HCEC 1CT (cell line): Measurements from ENCODE around the gene MCCC1.
"Not testable (repeated sequence)": the region's sequence is repeated elsewhere in the genome, so short reads cannot be mapped to it uniquely, and the experiment has no call there.

Experiments used
- DNase-seq: peaks from one replicate; pipeline ENCODE4 v3.0.0-alpha.2; 2017

Gene MCCC1

DNA sequence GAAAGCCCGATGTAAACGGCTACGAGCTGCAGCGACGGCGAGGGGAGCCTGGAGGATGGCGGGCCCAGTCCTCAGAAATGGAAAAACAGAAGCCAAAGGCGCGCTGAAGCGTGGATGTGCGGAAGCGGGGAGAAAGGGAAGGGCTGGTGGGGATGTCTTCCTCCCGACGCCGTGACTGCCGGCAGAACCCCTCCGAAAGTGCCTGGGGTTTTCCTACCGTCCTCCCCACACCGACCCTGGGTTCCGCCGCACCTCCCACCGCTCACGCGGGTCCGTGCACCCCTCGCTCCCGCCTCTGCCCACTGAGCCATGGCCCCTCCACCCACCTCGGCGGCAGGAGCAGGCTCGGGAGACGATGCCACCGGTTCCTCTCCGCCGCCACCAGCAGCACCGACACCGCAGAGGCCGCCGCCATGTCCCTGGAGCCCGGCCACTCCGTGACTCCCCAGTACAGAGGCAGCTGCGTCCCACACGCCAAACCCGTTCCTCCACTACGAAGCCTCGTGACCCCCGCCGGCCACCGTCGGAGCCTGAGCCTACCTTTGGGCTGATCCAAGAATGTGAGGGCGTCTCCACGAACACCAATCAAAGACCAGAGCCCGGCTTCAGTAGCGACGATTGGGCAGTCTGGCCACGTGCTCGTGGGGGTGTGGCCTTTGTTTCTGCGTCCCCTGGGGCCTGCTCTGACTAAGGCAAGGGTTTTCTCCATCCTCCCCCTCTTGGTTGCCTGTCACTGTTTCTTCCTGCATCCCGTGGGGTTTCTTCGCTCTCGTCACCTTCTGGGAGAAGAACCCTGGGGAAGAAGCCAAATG is at the start of gene MCCC1:
Gene MCCC1, minus strand, starts transcription at position 471 of the 812 bp plus-strand sequence. Its CDS starts 56 bp downstream, at position 415.
- DNase-seq: peak; percentile 99

DNA sequence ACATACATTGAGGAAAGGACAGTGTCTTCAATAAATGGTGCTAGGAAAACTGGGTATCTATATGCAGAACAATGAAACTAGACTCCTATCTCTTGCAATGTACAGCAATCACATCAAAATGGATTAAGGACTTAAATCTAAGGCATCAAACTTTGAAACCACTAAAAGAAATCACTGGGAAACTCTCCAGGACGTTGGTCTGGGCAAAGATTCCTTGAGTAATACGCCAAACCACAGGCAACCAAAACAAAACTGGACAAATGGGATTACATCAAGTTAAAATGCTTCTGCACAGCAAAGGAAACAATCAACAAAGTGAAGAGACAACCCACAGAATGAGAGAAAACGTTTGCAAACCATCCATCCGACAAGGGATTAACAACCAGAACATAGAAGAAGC is 48.8 kb upstream of the MCCC1 start:
- DNase-seq: peak; percentile 63

DNA sequence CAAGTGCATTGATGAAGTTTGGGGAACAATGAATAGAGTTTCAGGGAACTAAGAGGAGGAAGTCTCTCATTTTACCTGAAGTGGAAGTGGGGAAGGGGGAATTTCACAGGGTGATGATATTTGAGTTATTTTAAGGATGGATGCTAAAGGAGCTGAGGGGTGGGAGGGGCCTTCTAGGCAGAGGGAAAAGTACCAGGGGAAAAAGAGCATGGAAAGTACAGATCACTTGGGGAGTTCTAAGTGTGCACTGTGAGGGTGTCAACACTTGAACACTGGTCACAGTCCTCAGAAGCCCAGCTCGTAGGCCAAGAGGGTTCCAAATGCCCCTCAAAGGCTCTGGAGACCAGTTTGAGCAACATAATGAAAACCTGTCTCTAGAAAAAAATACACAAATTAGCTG is 45.1 kb upstream of the MCCC1 start:
- no peak for DNase-seq

DNA sequence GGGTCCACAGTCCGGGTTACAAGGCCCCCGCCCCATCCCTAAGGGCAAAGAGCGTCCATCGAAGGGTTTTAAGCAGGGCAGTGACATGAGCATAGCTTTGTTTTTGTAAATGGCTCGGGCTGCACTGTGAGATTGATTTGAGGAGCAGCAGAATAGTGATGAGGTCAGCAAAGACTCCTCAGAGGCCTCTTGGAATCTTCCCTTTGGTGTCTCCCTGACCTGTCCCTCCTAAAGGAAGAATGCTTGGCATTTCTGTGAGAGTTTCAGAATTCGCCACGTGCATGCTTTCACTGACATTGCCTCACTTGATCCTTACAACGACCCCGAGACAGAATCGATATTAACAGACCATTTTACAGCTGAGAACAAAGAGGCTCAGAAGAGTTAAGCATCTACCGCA is 42.9 kb upstream of the MCCC1 start:
- DNase-seq: no peak

DNA sequence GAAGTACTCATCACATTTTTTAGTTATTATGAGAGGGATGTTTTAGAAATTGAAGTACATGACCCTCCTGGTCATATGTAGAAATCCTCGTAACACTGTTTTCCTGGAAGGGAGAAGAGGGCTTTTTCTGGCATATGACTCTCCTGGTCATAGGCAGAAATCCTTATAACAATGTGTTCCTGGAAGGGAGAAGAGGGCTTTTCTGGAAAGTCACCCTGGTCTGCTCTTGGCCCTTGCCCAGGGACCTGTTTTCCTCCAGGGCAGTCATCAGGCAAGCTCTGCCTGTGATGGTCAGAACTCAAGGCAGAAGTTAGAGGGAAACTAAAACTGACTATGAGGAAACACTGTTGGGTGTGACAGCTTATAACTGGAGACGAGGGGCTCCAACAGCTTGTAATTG is 35.5 kb upstream of the MCCC1 start:
- no peak for DNase-seq

DNA sequence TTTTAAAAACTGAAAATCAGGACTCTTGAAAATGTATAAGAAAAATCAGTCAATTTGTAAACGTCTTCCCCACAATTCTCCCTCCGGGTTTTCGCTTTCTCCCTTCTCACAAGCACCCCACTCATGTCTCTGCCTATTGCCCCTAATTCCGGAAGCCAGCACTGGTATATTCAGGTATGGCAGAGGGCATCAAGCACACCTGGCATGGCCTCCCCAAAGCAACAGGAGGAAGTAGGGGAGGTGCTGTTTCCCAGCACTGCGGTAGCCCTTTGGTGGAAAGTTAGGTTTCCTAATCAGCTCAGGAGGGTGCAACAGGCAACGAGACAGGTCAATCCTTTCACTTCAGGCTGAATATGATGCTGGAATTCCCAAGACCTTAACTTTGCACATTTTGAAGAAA is 33.1 kb upstream of the MCCC1 start:
- no peak for DNase-seq

DNA sequence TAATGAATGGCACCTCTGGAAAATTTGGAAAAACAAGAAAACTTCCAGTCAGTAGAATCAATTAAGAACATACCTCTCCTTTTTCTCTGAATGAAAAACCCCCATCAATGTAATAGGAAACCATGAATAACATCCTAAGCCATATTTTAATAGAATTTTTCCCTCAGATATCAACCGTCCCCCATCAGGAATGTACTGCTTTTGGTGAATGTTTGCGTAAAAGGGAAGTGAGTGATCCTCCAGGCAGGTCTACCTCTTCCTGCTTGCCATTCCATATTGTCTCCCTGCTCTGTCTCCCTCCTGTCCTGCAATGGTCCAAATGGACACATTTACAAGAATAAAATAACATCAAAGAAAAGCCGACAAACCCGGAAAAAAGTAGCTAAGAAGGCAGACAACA is 32.4 kb upstream of the MCCC1 start:
- peak; percentile 74 for DNase-seq

DNA sequence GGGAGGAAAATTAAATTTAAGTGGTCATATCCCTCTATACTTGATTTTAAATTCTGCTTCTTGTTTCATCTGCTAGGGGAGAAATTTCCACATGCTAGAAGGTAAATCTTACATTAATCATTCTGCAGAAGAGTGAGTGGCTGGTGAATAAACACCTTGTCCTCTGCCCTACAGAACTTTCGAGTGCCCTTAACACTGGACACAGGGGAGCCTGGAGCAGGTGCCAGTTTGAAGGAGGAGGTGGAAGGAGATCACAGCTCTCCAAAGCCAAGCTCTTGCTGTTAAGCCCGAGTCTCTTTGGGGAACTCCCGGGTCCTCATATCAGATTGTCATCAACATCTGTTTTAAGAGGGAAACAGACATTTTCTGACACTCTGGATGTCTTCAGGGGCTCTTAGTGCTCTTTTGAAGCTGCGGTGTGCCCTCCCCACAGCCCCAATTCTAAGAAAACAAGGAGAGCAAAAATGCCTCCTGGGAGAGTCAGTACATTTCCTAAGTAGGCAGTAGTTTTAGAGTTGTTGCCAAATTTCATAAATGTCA is 32.0 kb upstream of the MCCC1 start:
- no peak for DNase-seq

DNA sequence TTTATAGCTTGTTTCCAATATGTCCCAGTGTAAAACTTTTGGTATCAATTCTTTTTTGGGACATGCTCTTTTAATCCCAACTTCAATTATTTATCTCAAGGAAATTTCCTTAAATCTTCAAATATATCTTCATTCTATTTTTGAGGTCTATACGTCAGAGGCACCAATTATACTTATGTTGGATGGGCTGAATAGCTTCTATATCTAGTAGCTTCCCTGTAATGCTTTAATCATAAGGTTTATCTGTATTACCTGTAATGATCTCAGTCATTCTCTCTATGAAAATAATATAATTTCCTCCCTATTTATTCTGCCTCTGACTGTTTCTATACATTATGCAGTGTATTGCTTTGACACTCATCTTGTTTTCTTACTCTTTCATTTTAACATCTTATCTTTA is 29.9 kb upstream of the MCCC1 start:
- no peak for DNase-seq

DNA sequence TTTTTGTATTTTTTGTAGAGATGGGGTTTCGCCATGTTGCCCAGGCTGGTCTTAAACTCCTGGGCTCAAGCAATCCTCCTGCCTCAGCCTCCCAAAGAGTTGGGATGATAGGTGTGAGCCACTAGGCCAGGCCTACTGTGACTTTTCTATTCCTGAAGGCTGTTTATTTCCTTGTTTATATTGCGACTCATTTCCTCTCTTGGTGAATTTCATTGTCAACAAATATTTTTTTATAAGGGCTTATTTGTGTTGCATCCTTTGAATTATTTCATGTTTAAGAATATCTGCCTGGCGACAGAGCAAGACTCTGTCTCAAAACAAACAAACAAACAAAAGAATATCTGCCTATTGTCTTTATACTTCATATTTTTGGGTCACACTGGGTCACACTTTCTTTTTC is 29.4 kb upstream of the MCCC1 start:
- DNase-seq: no peak

DNA sequence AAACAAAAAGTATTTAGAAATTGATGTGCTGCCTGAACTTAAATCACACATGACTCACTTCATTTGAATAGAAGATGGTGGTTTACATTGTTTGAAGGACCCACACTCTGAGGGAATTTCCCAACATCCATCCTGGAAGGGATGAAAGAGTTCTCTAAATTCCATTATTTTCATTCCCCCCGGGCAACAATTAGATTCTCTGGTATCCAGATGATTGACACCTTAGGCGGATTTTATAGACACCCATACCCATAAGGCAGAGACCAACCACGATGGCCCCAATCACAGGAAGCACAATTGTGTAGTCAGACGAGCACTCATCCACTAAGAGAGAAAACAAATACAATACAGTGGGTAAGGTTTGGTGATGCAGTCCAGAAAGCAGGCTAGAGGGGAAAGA is 24.6 kb upstream of the MCCC1 start:
- DNase-seq: peak; percentile 25

DNA sequence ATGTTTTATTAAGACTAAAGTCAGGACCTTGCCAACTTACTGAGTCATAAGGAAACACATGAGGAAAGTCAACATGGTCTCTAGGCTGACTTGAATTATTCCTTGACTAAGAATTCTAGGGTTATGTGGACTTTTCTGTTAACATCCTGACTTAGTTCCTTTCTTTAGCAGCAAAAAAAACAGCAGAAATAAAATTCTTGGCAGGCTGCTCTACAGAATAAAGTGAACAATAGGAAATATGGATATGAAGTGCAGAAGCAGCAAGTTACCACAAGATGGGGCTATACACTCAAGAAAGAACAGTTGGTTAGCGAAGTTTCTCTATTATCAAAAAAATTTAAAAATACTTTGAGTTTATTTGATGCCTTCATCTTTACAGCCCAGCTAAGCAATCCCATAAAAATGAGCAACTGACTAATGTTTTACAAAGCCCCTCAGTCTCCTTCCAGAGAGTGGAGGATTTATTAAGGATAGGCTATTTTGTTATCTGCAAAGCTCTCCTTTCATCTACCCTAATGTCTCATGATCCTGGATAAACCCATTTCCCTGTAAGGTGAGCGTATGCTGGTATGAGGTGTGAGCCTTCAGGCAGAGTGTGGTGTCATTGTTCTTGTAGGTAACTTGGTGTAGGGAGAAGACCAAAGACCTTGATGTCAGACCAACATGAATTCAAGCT is 23.1 kb upstream of the MCCC1 start:
- DNase-seq: peak; percentile 56

DNA sequence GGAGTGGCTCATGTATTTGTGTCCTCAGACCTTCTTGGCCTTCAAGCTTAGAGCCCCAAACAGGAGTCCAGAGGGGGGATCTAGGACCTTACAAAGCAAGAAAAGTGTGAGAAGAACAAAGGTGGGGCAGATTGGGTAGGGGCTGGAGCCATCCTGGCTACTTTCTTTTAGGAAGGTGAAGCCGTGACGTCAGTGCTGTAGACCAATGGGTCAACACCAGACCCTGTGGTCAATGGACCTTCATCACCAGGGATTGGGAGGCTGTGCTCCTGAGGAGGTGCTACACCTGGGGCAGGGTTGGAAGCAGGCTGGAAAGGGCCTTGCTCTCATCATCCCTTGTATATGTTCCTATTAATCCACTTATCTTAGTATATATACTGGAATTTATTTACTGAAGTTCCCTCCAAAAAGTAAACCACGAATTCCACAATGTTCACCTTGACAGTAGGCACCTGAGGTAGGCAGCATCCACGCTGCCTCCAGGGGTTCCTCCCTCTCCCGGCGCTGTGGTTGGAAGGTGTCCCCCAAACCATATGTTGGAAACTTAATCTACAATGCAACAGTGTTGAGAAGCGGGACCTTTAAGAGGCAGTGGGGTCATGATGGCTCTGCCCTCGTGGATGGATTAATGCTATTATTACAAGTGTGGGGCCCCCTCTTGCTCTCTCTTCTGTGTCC is 21.4 kb upstream of the MCCC1 start:
- DNase-seq: no peak

DNA sequence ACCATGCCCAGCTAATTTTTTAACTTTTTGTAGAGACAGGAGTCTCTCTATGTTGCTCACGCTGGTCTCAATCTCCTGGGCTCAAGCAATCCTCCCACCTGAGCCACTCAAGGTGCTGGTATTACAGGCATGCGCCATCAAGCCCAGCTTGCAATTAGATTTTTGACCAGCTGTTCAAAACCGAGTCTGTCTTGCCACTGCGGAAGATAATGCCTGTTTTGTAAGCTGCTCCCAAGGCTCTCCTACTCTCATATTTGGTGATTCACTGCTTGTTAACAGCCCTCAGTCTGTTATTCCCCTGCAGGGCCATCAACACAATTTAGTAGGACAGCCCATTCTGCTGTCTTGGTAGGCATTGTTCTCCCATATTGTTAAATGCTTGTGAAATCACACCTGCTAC is 17.8 kb upstream of the MCCC1 start:
- DNase-seq: no peak

DNA sequence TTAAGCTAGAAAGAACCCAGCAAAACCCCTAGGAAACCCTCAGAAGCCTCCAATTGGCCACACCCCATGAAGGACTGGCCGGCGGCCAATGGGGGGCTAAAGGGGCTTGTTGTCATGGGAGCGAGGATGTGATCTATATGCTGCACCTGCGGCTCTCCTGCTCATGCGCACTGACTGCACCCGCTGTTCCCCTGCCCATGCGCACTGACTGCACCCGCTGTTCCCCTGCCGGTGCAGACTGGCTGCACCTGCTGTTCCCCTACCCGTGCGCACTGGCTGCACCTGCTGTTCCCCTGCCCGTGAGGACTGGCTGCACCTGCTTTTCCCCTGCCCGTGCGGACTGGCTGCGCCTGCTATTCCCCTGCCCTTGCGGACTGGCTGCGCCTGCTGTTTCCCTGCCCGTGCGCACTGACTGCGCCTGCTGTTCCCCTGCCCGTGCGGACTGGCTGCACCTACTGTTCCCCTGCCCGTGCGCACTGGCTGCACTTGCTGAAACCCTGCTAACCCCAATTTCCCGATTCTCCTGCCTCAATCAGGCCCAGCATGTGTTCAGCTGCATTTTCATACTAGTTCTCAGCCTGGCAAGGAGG is 16.8 kb upstream of the MCCC1 start:
- DNase-seq: no peak

DNA sequence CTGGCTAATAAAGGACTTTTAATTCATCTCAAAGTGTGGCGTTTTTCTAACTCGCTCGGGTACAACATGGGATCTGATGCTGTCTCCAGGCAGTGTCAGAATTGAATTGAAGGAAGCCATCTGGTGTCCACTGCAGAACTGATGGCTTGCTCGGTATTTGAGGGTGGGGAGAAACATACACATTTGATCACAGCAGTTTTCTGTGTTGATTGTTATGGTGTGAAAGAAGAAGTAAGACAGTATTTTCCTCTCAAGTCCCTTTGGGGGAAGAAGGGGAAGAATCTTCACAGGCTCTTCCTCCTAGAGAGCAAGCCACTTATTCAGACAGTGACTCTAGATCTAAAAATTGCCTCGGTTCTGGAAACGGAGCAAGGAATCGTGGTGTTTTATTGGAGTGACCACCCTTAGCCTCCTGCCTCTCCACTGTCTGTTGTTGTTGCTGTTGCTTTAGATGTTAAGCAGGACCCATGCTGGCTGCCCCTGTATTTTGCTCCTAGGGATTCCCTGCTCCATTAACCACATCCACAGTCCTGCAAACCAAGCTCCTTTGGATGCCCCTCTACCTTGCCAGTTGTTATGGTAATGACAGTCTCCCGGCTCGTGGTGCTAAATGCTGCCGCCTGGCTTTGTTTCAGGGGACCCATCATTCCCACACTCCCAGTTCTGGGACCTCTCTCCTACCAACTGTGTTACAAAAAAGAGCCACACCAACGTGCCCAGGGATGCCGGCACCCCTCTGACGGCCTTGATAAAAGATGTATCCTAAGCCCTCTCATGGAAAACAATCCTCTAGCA is 15.3 kb upstream of the MCCC1 start:
- DNase-seq: no peak

DNA sequence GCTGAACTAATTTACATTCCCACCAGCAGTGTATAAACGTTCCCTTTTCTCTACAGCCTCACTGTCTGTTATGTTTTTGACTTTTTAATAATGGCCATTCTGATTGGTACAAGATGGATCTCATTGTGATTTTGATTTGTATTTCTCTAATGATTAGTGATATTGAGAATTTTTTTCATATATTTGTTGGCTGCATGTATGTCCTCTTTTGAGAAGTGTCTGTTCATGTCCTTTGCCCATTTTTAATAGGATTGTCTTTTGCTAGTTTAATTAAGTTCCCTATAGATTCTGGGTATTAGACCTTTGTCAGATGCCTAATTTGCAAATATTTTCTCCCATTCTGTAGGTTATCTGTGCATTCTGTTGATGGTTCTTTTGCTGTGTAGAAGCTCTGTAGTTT is 10.6 kb upstream of the MCCC1 start:
- not testable (repeated sequence) for DNase-seq

DNA sequence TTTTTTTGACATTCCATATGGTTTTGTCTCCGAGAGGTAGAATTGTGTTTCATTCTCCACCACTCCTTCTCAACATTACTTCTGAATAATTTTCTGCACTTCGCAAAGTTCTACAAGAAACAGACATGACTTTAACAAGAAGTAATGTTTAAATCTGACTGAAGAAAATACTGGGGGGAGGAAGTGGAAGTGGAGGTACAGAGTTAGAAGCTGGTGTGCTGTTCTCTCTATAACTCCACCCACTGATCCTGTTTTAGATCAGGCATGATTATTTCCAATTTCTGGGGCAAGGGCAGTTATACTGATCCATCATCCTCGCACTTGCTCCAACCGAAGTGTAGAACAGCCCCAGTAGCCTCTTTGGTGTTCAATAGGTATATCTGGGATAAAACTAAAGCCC is 9.2 kb upstream of the MCCC1 start:
- DNase-seq: no peak

DNA sequence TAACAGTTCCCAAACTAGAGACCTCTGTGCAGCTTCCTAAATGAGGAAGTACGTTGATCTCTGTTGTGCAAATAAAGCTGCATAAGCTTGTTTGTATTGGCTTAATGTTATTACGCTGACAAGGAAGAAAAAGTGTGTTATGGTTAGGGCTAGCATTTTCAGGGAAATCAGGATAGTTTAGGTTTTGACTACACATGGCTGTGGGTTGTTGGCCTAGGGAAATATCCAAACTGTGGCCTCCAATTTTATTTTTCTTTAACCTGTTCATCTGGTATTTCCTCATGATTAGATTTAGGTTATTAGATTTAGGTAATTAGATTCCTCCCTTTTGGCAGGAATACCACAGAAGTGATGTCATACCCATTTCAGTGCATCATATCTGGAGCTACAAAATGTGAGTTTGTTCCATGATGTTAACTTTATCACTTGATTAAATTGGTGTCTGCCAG is 8.7 kb upstream of the MCCC1 start:
- DNase-seq: no peak

DNA sequence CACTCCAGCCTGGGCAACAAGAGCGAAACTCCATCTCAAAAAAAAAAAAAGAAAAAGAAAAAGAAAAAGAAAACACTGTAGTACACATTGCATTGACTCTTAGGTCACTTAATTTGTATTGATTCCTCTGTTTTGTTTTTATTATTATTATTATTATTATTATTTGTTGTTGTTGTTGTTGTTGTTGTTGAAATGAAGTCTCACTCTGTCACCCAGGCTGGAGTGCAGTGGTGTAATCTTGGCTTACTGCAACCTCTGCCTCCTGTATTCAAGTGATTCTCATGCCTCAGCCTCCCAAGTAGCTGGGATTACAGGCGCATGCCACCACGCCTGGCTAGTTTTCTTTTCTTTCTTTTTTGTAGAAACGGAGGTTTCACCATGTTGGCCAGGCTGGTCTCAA is 8.1 kb upstream of the MCCC1 start:
- DNase-seq: not testable (repeated sequence)

DNA sequence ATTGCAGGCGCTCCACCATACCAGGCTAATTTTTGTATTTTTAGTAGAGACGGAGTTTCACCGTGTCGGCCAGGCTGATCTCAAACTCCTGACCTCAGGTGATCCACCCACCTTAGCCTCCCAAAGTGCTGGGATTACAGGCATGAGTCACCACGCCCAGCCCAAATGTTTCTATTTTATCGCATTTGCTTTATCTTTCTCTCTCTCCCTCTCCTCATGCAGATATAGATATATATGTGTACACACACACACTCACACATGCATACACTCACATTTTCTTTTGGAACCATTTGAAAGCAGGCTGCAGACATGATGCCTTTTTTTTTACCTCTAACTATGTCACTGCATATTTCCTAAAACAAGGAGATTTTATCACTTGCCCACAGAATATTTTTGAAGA is 7.3 kb upstream of the MCCC1 start:
- no peak for DNase-seq

DNA sequence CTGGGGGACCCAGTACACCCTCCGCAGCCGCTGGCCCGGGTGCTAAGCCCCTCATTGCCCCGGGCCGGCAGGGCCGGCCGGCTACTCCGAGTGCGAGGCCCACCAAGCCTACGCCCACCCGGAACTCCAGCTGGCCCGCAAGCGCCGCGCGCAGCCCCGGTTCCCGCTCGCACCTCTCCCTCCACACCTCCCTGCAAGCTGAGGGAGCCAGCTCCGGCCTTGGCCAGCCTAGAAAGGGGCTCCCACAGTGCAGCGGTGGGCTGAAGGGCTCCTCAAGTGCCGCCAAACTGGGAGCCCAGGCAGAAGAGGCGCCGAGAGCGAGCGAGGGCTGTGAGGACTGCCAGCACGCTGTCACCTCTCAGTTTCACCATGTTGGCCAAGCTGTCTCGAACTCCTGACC is 4.7 kb upstream of the MCCC1 start:
- not testable (repeated sequence) for DNase-seq
